Neural progenitor cell (in vitro differentiated cells): ENCODE results near the gene SLC6A12.

ENCODE experiments used
- EZH2 ChIP-seq: fragments of 200-600 bp; sonication (generic); IDR thresholded peaks from 2 replicates; pipeline ENCODE4 v1.6.1; 2017; ENCODE audit warnings: antibody characterized with exemption, mild to moderate bottlenecking, moderate library complexity
- TF ChIP-seq, protein P1 (sequence below): fragments of 200-600 bp; sonication (generic); IDR thresholded peaks from 2 replicates; pipeline ENCODE4 v1.5.1; 2017; ENCODE audit warnings: antibody characterized with exemption, mild to moderate bottlenecking

DNA sequence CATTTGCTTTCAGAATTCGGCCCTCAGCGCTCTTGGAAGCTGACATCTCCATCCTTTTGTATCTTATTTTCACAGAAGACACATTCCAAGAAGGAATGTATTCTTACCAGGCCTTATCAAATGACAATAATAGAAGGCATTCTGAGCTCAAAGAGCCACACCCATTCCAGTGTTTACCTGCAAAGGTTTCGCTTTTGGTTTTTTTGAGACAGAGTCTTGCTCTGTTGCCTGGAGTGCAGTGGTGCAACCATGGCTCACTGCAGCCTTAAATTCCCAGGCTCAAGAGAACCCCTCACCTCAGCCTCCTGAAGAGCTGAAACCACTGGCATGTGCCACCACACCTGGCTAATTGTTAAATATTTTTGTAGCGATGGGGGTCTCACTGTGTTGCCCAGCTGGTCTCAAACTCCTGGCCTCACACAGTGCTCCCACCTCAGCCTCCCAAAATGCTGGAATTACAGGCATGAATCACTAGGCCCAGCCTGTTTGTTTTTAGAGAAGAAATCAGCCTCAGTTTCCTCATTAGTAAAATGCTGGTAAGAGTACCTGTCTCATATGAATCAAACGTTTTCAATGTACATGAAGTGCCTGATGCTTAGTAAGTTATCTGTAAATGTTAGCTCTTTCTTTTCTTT is 69.2 kb downstream of the SLC6A12 start:
- TF ChIP-seq, protein P1, sequence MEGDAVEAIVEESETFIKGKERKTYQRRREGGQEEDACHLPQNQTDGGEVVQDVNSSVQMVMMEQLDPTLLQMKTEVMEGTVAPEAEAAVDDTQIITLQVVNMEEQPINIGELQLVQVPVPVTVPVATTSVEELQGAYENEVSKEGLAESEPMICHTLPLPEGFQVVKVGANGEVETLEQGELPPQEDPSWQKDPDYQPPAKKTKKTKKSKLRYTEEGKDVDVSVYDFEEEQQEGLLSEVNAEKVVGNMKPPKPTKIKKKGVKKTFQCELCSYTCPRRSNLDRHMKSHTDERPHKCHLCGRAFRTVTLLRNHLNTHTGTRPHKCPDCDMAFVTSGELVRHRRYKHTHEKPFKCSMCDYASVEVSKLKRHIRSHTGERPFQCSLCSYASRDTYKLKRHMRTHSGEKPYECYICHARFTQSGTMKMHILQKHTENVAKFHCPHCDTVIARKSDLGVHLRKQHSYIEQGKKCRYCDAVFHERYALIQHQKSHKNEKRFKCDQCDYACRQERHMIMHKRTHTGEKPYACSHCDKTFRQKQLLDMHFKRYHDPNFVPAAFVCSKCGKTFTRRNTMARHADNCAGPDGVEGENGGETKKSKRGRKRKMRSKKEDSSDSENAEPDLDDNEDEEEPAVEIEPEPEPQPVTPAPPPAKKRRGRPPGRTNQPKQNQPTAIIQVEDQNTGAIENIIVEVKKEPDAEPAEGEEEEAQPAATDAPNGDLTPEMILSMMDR, result no peak
- no peak for TF ChIP-seq EZH2
